Panc1 (cell line): ENCODE results near the gene SPTBN4. TPM values are rescaled to one million over a fixed set of nuclear protein-coding genes. Genes with fewer than 3 reads are reported as not detected.

Experiments used
- ATAC-seq: fragments of 200-7000 bp; cut with Tn5 transposase; 2 replicates; pipeline ENCODE4 v1.9.1; 2020; ENCODE audit warnings: mild to moderate bottlenecking, moderate library complexity
- BruUV-seq: library from RNA; stranded (reverse); fragments of 400-500 nt; replicated peaks from 2 replicates; lab custom pipeline; 2021; lab: Mats Ljungman, UMichigan
- CTCF ChIA-PET: fragments of 300-600 bp; sonication (Branson Sonifier 250); formaldehyde crosslinking; loops from one replicate; lab custom pipeline; 2022; ENCODE audit warnings: antibody characterized with exemption; lab: Charles Lee
- POLR2A ChIA-PET: fragments of 300-600 bp; sonication (Branson Sonifier 250); formaldehyde crosslinking; loops from one replicate; lab custom pipeline; 2022; ENCODE audit warnings: antibody characterized with exemption; lab: Charles Lee
- DNase-seq: peaks from one replicate; pipeline ENCODE4 v3.0.0-alpha.2; 2010; ENCODE audit warnings: low read depth, low spot score
- H3K27ac ChIP-seq: 2 replicates; pipeline ENCODE4 v1.5.1; 2011; ENCODE audit warnings: mild to moderate bottlenecking, low read length, inconsistent platforms
- H3K27me3 ChIP-seq: fragments of 200-500 bp; sonication (Bioruptor generic); 2 replicates; pipeline ENCODE4 v1.6.0; 2014; ENCODE audit warnings: low read length, inconsistent platforms; ENCODE audit not compliant: control insufficient read depth, insufficient read depth
- H3K36me3 ChIP-seq: fragments of 200-500 bp; sonication (Bioruptor generic); 2 replicates; pipeline ENCODE4 v1.5.1; 2014; ENCODE audit warnings: inconsistent platforms, mild to moderate bottlenecking, low read length, moderate library complexity; ENCODE audit not compliant: control insufficient read depth, insufficient read depth
- H3K4me1 ChIP-seq: 2 replicates; pipeline ENCODE4 v1.5.1; 2011; ENCODE audit warnings: inconsistent platforms, mild to moderate bottlenecking, low read length, moderate library complexity; ENCODE audit not compliant: control insufficient read depth, insufficient read depth
- H3K4me3 ChIP-seq, 2 experiments: 2 replicates each; pipeline ENCODE4 v1.5.1; 2011 to 2012; ENCODE audit warnings: low read depth in 2 of 2, low read length in 2 of 2, mild to moderate bottlenecking in 2 of 2, inconsistent platforms in 1 of 2, moderate library complexity in 1 of 2
- H3K9me3 ChIP-seq: fragments of 200-500 bp; sonication (Bioruptor generic); 2 replicates; pipeline ENCODE4 v1.5.1; 2014; ENCODE audit warnings: low read depth, mild to moderate bottlenecking, inconsistent platforms, low read length, moderate library complexity; ENCODE audit not compliant: control insufficient read depth, insufficient read depth
- CTCF ChIP-seq: fragments of 450-650 bp; IDR thresholded peaks from 2 replicates; pipeline ENCODE4 v1.5.1; 2017; ENCODE audit warnings: mild to moderate bottlenecking
- POLR2AphosphoS5 ChIP-seq: IDR thresholded peaks from 2 replicates; pipeline ENCODE4 v1.6.1; 2012; ENCODE audit warnings: mild to moderate bottlenecking, low read depth, low read length, moderate library complexity
- REST ChIP-seq, 2 experiments: IDR thresholded peaks; 2 replicates each; pipeline ENCODE4 v1.6.1; 2011 to 2012; ENCODE audit warnings: low read depth in 2 of 2, control low read depth in 1 of 2, low read length in 1 of 2, mild to moderate bottlenecking in 1 of 2, moderate library complexity in 1 of 2; ENCODE audit not compliant: insufficient read depth in 1 of 2
- SIN3A ChIP-seq: IDR thresholded peaks from 2 replicates; pipeline ENCODE4 v1.6.1; 2012; ENCODE audit warnings: low read depth, mild to moderate bottlenecking, low read length, moderate library complexity, borderline replicate concordance; ENCODE audit not compliant: insufficient read depth
- TCF7L2 ChIP-seq: IDR thresholded peaks from 2 replicates; pipeline ENCODE4 v1.6.1; 2011; ENCODE audit warnings: mild to moderate bottlenecking, low read depth, low read length, inconsistent platforms
- in situ Hi-C: cut with HindIII; loops from 2 replicates; pipeline ENCODE4 v1.10.0; 2016; ENCODE audit warnings: low sequenced_read_pairs, low pct_unique_long_range_greater_than_20kb
- intact Hi-C: fragments of 100-400 bp; cut with micrococcal nuclease; formaldehyde crosslinking; loops from one replicate; pipeline ENCODE4 v1.10.0; 2022; ENCODE audit not compliant: unreplicated experiment
- total RNA-seq: library from RNA; stranded (reverse); gene quantifications from one replicate; pipeline ENCODE4 v1.2.1, GENCODE V29; 2021; ENCODE audit not compliant: unreplicated experiment

The SPTBN4 gene
- total RNA-seq, 1 experiment from 2014 or later, result 1.2 TPM

- H3K27me3 ChIP-seq, result no peaks in the 10 kb centered on the region
- no peak for DNase-seq
- H3K36me3 ChIP-seq, result no peaks in the 10 kb centered on the region; the same call in 1 of the 2 replicates
- in situ Hi-C loops (no loop called here), intact Hi-C loops (no loop called here)
- no peak for ATAC-seq
- H3K9me3 ChIP-seq, result no peaks in the 10 kb centered on the region
- CTCF ChIA-PET, result interaction anchor here (0.6 kb wide), 1 partner anchor 18 kb away, joined by 6 read pairs; no protein-coding TSS in a partner anchor
- H3K4me3 ChIP-seq, result no peak overlapping the region
- H3K4me1 ChIP-seq, result no peaks in the 10 kb centered on the region
- BruUV-seq, result no TSS peak
- POLR2A ChIA-PET, result no interaction called here
- TF ChIP-seq SIN3A, result no peak
- no peak for TF ChIP-seq CTCF
- TF ChIP-seq REST (IDR thresholded peaks at IDR 0.05; ENCODE audit: insufficient read depth in 1 of 2, low read depth in 2 of 2, low read length in 1 of 2), result no peak
- TF ChIP-seq TCF7L2, result no peak
- no peak for TF ChIP-seq POLR2AphosphoS5
- no peak overlapping the region for H3K27ac ChIP-seq
Measured at GRCh38 chr19:40619333-40620160, 152.7 kb downstream of the SPTBN4 start.

- BruUV-seq, result no TSS peak
- POLR2A ChIA-PET, result interaction anchor here (0.6 kb wide), 1 partner anchor 91 kb away, joined by 4 read pairs; no protein-coding TSS in a partner anchor
- Histone ChIP-seq H3K4me3 (no peak overlapping the region), H3K27ac (no peak overlapping the region), H3K4me1 (no peaks in the 10 kb centered on the region), H3K36me3 (no peaks in the 10 kb centered on the region), H3K9me3 (no peaks in the 10 kb centered on the region), H3K27me3 (no peaks in the 10 kb centered on the region)
- ATAC-seq (no peak), DNase-seq (no peak)
- in situ Hi-C loops (no loop called here), intact Hi-C loops (no loop called here)
- TF ChIP-seq TCF7L2 (no peak), CTCF (no peak), POLR2AphosphoS5 (no peak), REST (IDR thresholded peaks at IDR 0.05; ENCODE audit: insufficient read depth in 1 of 2, low read depth in 2 of 2, low read length in 1 of 2) (no peak), SIN3A (no peak)
- CTCF ChIA-PET, result no interaction called here
Measured at GRCh38 chr19:40620161-40620485, 153.3 kb downstream of the SPTBN4 start.
